ENCODE results near the gene ZNF212. TPM values are rescaled to one million over a fixed set of nuclear protein-coding genes. Genes with fewer than 3 reads are reported as not detected.

Gene ZNF212
- total and polyA plus RNA-seq, 9 of the 15 experiments (the other 6 are each of a cell fraction or from before 2014, with no cell fraction given) = 1.8 to 21.4 (median 7.2) TPM

DNA sequence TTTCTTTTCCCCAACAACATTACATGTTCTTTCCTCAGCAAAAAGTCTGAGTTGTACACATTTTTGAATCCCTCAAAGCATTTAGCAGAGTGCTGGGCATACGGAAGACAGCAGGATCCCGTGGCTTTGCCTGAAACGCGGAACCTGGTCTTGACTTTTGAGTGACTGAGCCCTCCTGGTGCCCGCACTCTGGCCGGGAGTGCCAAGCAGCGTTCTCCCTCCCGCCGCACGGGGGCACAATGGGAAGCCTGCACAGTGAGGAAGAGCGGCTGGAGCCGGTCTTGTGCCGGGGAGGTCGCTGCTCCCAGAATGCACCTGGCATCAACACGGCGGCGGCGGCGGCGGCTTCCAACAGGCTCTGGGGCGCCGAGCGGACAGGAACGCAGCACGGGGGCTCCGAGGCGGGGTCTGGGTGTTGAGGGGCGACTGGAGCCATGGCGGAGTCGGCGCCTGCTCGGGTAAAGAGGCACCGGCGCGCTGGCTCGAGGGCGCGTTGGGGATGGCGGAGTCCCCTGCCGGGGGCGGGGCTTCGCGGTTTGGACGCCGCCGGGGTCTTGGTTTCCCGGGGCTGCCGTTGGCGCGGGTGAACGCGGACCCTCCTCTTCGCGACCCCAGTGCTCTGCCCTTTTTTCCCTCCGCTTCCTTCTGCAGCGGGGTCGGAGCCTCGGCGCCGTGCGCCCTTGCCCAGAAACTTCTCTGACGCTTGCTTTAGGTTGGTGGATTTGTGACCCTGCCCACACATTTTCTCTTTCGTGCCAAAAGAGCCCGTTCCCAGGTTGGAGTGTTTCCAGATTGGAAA is at the start of gene ZNF212 (continued):
- TF ChIP-seq, protein P1, sequence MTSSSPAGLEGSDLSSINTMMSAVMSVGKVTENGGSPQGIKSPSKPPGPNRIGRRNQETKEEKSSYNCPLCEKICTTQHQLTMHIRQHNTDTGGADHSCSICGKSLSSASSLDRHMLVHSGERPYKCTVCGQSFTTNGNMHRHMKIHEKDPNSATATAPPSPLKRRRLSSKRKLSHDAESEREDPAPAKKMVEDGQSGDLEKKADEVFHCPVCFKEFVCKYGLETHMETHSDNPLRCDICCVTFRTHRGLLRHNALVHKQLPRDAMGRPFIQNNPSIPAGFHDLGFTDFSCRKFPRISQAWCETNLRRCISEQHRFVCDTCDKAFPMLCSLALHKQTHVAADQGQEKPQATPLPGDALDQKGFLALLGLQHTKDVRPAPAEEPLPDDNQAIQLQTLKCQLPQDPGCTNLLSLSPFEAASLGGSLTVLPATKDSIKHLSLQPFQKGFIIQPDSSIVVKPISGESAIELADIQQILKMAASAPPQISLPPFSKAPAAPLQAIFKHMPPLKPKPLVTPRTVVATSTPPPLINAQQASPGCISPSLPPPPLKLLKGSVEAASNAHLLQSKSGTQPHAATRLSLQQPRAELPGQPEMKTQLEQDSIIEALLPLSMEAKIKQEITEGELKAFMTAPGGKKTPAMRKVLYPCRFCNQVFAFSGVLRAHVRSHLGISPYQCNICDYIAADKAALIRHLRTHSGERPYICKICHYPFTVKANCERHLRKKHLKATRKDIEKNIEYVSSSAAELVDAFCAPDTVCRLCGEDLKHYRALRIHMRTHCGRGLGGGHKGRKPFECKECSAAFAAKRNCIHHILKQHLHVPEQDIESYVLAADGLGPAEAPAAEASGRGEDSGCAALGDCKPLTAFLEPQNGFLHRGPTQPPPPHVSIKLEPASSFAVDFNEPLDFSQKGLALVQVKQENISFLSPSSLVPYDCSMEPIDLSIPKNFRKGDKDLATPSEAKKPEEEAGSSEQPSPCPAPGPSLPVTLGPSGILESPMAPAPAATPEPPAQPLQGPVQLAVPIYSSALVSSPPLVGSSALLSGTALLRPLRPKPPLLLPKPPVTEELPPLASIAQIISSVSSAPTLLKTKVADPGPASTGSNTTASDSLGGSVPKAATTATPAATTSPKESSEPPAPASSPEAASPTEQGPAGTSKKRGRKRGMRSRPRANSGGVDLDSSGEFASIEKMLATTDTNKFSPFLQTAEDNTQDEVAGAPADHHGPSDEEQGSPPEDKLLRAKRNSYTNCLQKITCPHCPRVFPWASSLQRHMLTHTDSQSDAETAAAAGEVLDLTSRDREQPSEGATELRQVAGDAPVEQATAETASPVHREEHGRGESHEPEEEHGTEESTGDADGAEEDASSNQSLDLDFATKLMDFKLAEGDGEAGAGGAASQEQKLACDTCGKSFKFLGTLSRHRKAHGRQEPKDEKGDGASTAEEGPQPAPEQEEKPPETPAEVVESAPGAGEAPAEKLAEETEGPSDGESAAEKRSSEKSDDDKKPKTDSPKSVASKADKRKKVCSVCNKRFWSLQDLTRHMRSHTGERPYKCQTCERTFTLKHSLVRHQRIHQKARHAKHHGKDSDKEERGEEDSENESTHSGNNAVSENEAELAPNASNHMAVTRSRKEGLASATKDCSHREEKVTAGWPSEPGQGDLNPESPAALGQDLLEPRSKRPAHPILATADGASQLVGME (CRISPR knock-in tag; IDR thresholded peaks at IDR 0.05) = peak; percentile 95
- no peak for TF ChIP-seq ZNF398 (CRISPR knock-in tag; IDR thresholded peaks at IDR 0.05)
- TF ChIP-seq SMAD1 (IDR thresholded peaks at IDR 0.05; ENCODE audit: low read depth, low read length, partially characterized antibody) = peak; percentile 43
- peak; percentile 84 for TF ChIP-seq HNRNPL (IDR thresholded peaks at IDR 0.05; ENCODE audit: low read depth, low read length)
- no peak for TF ChIP-seq ZNF354B (CRISPR knock-in tag; IDR thresholded peaks at IDR 0.05)
- TF ChIP-seq ZNF551 (CRISPR knock-in tag; IDR thresholded peaks at IDR 0.05) = no peak
- peak; percentile 89 for TF ChIP-seq FOXP1 (CRISPR knock-in tag; IDR thresholded peaks at IDR 0.05)
- TF ChIP-seq ZNF165 (CRISPR knock-in tag; IDR thresholded peaks at IDR 0.05; ENCODE audit: borderline replicate concordance) = peak; percentile 76; the same call in 1 of the 2 replicates
- TF ChIP-seq ZNF717 (CRISPR knock-in tag; IDR thresholded peaks at IDR 0.05) = no peak
- no peak for TF ChIP-seq SRSF3 (IDR thresholded peaks at IDR 0.05; ENCODE audit: insufficient read depth, low read length)
- no peak for TF ChIP-seq THAP7 (CRISPR knock-in tag; IDR thresholded peaks at IDR 0.05)
- no peak for TF ChIP-seq ZNF408 (CRISPR knock-in tag; IDR thresholded peaks at IDR 0.05; ENCODE audit: low read depth)
- TF ChIP-seq NCOR1 (IDR thresholded peaks at IDR 0.05) = peak; percentile 57
- no peak for TF ChIP-seq THRAP3 (IDR thresholded peaks at IDR 0.05; ENCODE audit: borderline replicate concordance)
- TF ChIP-seq ZNF239 (CRISPR knock-in tag; IDR thresholded peaks at IDR 0.05) = no peak; the same call in 1 of the 2 replicates
- no peak; the same call in 1 of the 2 replicates for TF ChIP-seq ZNF263 (CRISPR knock-in tag; IDR thresholded peaks at IDR 0.05; ENCODE audit: borderline replicate concordance)
- TF ChIP-seq TEAD2 (tag; IDR thresholded peaks at IDR 0.05) = no peak
- TF ChIP-seq CREB1 (IDR thresholded peaks at IDR 0.05) = peak; percentile 38; the same call in 1 of the 2 replicates
- TF ChIP-seq CREB1 (CRISPR knock-in tag; IDR thresholded peaks at IDR 0.05) = peak; percentile 69
- no peak for TF ChIP-seq YBX1 (IDR thresholded peaks at IDR 0.05)
- TF ChIP-seq, protein P2, sequence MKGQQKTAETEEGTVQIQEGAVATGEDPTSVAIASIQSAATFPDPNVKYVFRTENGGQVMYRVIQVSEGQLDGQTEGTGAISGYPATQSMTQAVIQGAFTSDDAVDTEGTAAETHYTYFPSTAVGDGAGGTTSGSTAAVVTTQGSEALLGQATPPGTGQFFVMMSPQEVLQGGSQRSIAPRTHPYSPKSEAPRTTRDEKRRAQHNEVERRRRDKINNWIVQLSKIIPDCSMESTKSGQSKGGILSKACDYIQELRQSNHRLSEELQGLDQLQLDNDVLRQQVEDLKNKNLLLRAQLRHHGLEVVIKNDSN (CRISPR knock-in tag; IDR thresholded peaks at IDR 0.05) = no peak

Data from K562 (cell line).